Aorta (tissue), 5 donors: ENCODE measurements around the gene GLIPR1L2. TPM values are rescaled to one million over a fixed set of nuclear protein-coding genes. Genes with fewer than 3 reads are reported as not detected.
"Not testable (repeated sequence)": the region's sequence is repeated elsewhere in the genome, so short reads cannot be mapped to it uniquely, and the experiment has no call there.

Experiments used
- ATAC-seq: fragments of 200-7000 bp; cut with Tn5 transposase; one replicate; pipeline ENCODE4 v1.9.1; 2022; ENCODE audit warnings: moderate library complexity; ENCODE audit not compliant: low FRiP score
- DNase-seq, 2 donors: peaks; one replicate each; pipeline ENCODE4 v3.0.0-alpha.2; 2020
- H3K27ac ChIP-seq, 2 donors: one replicate each; pipeline ENCODE4 v1.5.1; 2013; ENCODE audit warnings: low read length in 2 of 2, mild to moderate bottlenecking in 2 of 2, moderate library complexity in 2 of 2, control low read depth in 1 of 2, inconsistent platforms in 1 of 2, low read depth in 1 of 2
- H3K27me3 ChIP-seq, 2 donors: one replicate each; pipeline ENCODE4 v1.6.1; 2013; ENCODE audit warnings: control low read depth in 1 of 2, low read length in 1 of 2, mild to moderate bottlenecking in 1 of 2, moderate library complexity in 1 of 2; ENCODE audit not compliant: insufficient read depth in 2 of 2, control insufficient read depth in 1 of 2
- H3K36me3 ChIP-seq, 2 donors: one replicate each; pipeline ENCODE4 v1.6.1; 2013; ENCODE audit warnings: control low read depth in 1 of 2, low read length in 1 of 2, mild to moderate bottlenecking in 1 of 2; ENCODE audit not compliant: insufficient read depth in 2 of 2, control insufficient read depth in 1 of 2
- H3K4me1 ChIP-seq, 2 donors: one replicate each; pipeline ENCODE4 v1.6.1; 2013; ENCODE audit warnings: low read length in 2 of 2, control low read depth in 1 of 2, mild to moderate bottlenecking in 1 of 2, moderate library complexity in 1 of 2; ENCODE audit not compliant: insufficient read depth in 2 of 2, control insufficient read depth in 1 of 2
- H3K4me3 ChIP-seq, 2 donors: one replicate each; pipeline ENCODE4 v1.5.1; 2013; ENCODE audit warnings: low read length in 2 of 2, control low read depth in 1 of 2, mild to moderate bottlenecking in 1 of 2
- H3K9me3 ChIP-seq: one replicate; pipeline ENCODE4 v1.6.1; 2013; ENCODE audit warnings: mild to moderate bottlenecking, low read length; ENCODE audit not compliant: control insufficient read depth
- WGBS, 2 donors: extraction: QIAGEN DNeasy Blood & Tissue Kit; methylation state at CpG; one replicate each; pipeline ENCODE4 v1.1.7; 2013; 5-methylcytosine and 5-hydroxymethylcytosine counted together
- intact Hi-C, 2 donors: fragments of 100-400 bp; cut with DNase I; formaldehyde crosslinking; loops; one replicate each; pipeline versions ENCODE4 v1.14.2 to v1.15.0; 2022
- long read RNA-seq, 2 donors: library from polyadenylated mRNA; unstranded; transcript quantifications; one replicate each; pipeline ENCODE4 v2.0.0, GENCODE V29; 2020 to 2021
- polyA plus RNA-seq, 2 donors: library from polyadenylated mRNA; stranded (reverse); fragments of 200-250 nt; gene quantifications; one replicate each; pipeline ENCODE4 v1.2.3, GENCODE V29; 2013
- total RNA-seq, 2 donors: library from RNA; stranded (reverse); fragmentation: NEBNext Ultra II Directional; extraction: Animal tissue kit (Norgen Biotek cat#: 25700); gene quantifications; one replicate each; pipeline ENCODE4 v1.2.1, GENCODE V29; 2021
- donor health status: healthy with polysubstance abuse.
- donor health status: Bipolar disorder and iron deficiency.
- donor health status: DM: no; HTN: no; CAD: no.
- donor health status: DM: no; HTN: no; CAD: no.
- donor health status: DM: yes; HTN: yes; CAD: no.

The GLIPR1L2 gene
- 1 to 10 TPM in 1 of 2 donors, under 1 TPM in 1; 0.94 to 1.9 TPM for total RNA-seq
- 1 to 10 TPM in 1 of 2 donors, under 1 TPM in 1; 0.67 to 1.1 TPM for polyA plus RNA-seq
- long read RNA-seq, donor 1, partial matches to known transcripts: 0 of 3 reads
- long read RNA-seq, donor 1, other reads (novel, unspliced or antisense): 0 of 3 reads
- long read RNA-seq, donor 2: 0 reads

DNA sequence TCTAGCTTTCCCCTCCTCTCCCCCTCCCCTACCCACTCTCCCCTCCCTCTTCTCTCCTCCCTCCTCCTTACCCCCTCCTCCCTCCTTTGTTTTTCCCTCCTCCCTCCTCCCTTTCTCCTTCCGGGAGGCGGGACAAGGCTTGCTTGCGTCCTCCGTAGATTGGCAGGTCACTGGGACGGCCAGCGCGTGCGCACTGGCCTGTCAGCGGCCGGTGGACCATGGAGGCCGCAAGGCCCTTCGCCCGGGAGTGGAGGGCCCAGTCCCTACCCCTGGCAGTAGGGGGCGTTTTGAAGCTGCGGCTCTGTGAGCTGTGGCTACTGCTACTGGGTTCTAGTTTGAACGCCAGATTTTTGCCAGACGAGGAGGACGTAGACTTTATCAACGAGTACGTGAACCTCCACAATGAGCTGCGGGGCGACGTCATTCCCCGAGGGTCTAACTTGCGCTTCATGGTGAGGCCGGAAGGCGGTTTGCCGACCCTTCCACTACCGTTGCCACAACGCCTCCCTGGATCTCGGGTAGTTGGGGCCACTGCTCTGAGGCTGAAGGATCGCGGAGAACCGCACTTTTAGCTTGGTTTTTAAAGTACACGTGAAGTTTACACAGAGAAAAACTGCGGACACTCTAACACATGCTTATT lies at the start of gene GLIPR1L2:
Gene GLIPR1L2, plus strand, starts transcription at position 191 of the 640 bp plus-strand sequence. Its CDS starts 28 bp downstream, at position 219.
- intact Hi-C loops: loop anchor here (1.0 to 10.0 kb wide), 4 partner anchors 56 to 90 kb away; partner anchors contain the start of genes GLIPR1 (in 2 of the 2), GLIPR1L1 (in 2 of the 2) and CAPS2 (in 1 of the 2)
- H3K4me1 ChIP-seq: no peaks in the 10 kb centered on the region
- H3K9me3 ChIP-seq: no peaks in the 10 kb centered on the region
- H3K4me3 ChIP-seq: peak within 1 kb of the TSS; percentile 62 to 64
- peak; percentile 97 to 98 for DNase-seq
- H3K36me3 ChIP-seq: no peaks in the 10 kb centered on the region
- no peaks in the 10 kb centered on the region for H3K27me3 ChIP-seq
- WGBS, 2 donors: 2 to 4% methylated on average over 36 of the region's 36 CpGs
- ATAC-seq: peak; percentile 100
- H3K27ac ChIP-seq: peak within 1 kb of the TSS; percentile 57 to 76

DNA sequence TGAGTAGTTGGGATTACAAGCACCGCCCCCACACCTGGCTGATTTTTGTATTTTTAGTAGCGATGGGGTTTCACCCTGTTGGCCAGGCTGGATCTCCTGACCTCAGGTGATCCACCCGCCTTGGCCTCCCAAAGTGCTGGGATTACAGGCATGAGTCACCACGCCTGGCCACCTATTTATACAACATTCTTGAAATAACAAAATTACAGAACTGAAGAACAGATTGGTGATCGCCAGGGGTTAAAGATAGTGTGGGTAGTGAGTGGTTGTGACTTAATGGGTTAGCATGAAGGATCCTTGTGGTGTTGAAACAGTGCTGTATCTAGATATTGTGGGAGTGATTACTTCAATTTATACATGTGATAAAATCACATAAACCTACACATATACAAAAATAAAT lies 49.0 kb upstream of the GLIPR1L2 start:
- Histone ChIP-seq H3K4me1 (no peaks in the 10 kb centered on the region), H3K27ac (no peak overlapping the region), H3K36me3 (no peaks in the 10 kb centered on the region), H3K9me3 (no peaks in the 10 kb centered on the region), H3K4me3 (no peak overlapping the region), H3K27me3 (no peaks in the 10 kb centered on the region)
- no peak for DNase-seq
- 87 to 88% methylated on average over 5 of the region's 5 CpGs for WGBS, 2 donors
- ATAC-seq: no peak
- intact Hi-C loops: no loop called here

DNA sequence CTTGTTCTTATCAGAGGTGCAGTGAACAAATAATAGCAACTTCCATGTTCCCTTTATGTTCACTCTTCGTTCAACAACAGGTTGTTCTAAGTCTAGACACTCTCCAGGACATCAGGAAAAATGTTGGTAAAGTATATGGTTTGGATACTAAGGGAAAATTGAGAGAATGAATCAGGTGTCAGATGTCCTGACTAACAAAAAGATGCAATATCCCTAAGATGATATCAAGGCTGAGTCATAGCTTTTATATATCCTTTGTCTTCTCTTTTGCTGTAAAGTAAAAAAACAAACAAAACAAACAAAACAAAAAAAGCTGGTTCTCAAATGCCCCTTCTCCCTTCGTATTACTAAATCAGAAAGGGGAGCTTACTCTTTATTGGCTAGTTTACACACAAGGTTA lies 45.4 kb upstream of the GLIPR1L2 start:
- no peaks in the 10 kb centered on the region for H3K4me1 ChIP-seq
- H3K27me3 ChIP-seq: no peaks in the 10 kb centered on the region
- no peak overlapping the region for H3K27ac ChIP-seq
- intact Hi-C loops: no loop called here
- no peak for ATAC-seq
- no peaks in the 10 kb centered on the region for H3K9me3 ChIP-seq
- no peaks in the 10 kb centered on the region for H3K36me3 ChIP-seq
- 91% methylated on average over 2 of the region's 2 CpGs for WGBS, 2 donors
- H3K4me3 ChIP-seq: no peak overlapping the region
- no peak for DNase-seq

DNA sequence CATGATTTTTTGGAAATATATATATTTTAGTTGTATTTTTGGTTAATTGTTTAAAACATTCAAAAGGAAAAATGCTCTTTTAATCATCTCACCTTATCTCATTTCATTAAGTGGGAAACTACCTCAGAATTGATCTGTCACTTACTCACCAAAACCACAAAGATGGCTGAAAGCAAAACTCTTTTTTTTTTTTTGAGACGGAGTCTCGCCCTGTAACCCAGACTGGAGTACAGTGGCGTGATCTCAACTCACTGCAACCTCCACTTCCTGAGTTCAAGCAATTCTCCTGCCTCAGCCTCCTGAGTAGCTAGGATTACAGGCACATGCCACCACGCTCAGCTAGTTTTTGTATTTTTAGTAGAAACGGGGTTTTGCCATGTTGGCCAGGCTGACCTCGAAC lies 44.7 kb upstream of the GLIPR1L2 start:
- 95 to 96% methylated on average over 6 of the region's 6 CpGs for WGBS, 2 donors
- H3K36me3 ChIP-seq, ATAC-seq, DNase-seq, H3K9me3 ChIP-seq, H3K27ac ChIP-seq, H3K4me1 ChIP-seq, H3K4me3 ChIP-seq, H3K27me3 ChIP-seq, intact Hi-C loops: not testable (repeated sequence)

DNA sequence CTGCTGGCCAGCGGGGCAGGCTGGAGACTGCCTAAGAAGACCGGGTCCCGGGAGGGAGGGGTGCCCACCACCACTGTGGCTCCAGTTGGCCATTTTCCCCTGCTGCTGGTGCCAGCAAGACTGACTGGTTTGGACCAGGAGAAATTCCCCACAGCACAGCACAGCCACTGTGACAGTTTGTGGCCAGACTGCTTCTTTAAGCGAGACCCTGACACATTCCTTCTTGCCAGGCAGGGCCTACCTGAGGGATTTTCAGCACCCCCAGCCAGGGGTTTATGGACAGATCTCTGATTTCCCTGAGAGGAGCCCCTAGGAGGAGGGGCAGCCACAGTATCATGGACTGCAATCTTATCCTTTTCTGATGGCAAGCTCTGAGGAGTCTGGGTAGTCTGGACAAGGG lies 40.9 kb upstream of the GLIPR1L2 start:
- H3K27ac ChIP-seq: no peak overlapping the region
- no peaks in the 10 kb centered on the region for H3K27me3 ChIP-seq
- WGBS, 2 donors: 85 to 86% methylated on average over 4 of the region's 4 CpGs
- no peak for DNase-seq
- no peaks in the 10 kb centered on the region for H3K4me1 ChIP-seq
- no peaks in the 10 kb centered on the region for H3K36me3 ChIP-seq
- intact Hi-C loops: no loop called here
- H3K9me3 ChIP-seq: no peaks in the 10 kb centered on the region
- H3K4me3 ChIP-seq: no peak overlapping the region
- no peak for ATAC-seq

DNA sequence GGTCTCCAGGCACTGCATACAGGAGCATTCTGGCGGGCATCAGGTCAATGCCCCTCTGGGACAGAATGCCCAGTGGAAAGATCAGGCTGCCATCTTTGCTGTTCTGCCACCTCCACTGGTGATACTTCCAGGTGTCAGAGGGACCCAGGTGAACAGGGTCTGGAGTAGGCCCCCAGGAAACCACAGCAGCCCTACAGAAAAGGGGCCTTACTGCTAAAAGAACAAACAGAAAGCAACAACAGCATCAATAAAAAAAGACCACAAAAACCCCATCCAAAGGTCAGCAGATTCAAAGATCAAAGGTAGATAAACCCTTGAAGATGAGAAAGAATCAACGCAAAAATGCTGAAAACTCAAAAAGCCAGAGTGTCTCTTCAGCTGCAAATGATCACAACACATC lies 40.5 kb upstream of the GLIPR1L2 start:
- ATAC-seq (no peak), DNase-seq (no peak)
- H3K9me3 ChIP-seq: no peaks in the 10 kb centered on the region
- intact Hi-C loops: no loop called here
- no peaks in the 10 kb centered on the region for H3K27me3 ChIP-seq
- H3K4me3 ChIP-seq: no peak overlapping the region
- no peaks in the 10 kb centered on the region for H3K4me1 ChIP-seq
- WGBS, 2 donors: 89 to 94% methylated on average over 2 of the region's 2 CpGs
- H3K36me3 ChIP-seq: no peaks in the 10 kb centered on the region
- no peak overlapping the region for H3K27ac ChIP-seq

DNA sequence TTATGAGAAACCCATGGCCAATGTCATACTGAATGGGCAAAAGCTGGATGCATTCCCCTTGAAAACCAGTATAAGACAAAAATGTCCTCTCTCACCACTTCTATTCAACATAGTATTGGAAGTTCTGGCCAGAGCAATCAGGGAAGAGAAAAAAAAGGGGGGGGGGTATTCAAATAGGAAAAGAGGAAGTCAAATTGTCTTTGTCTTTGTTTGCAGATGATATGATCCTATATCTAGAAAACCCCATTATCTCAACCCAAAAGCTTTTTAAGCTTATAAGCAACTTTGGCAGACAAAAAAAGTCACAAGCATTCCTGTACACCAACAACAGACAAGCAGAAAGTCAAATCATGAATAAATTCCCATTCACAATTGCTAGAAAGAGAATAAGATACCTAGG lies 36.9 kb upstream of the GLIPR1L2 start:
- H3K27me3 ChIP-seq: no peaks in the 10 kb centered on the region
- H3K9me3 ChIP-seq: peaks cover 2% of the 10 kb centered on the region
- DNase-seq: no peak
- no peak overlapping the region for H3K4me3 ChIP-seq
- no peaks in the 10 kb centered on the region for H3K36me3 ChIP-seq
- no peaks in the 10 kb centered on the region for H3K4me1 ChIP-seq
- intact Hi-C loops: no loop called here
- no peak for ATAC-seq
- no peak overlapping the region for H3K27ac ChIP-seq

DNA sequence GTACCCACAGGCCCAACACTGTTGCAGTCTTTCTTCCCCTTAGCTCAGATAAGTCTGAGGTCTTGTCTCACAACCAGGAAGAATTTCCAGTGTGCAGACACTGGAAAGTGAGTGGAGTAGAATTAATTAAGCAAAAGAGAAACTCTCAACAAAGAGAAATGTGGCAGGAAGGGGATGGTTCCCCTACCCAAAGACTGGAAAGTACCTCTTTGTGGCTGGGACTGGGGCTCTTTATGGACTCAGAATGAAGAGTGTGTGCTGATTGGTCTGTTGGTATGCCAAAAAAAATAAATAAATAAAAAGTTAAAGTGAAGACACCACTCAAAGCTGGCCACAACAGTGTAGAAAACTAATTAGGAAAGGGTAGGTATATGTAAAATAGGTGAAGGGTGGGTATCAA lies 30.0 kb upstream of the GLIPR1L2 start:
- Histone ChIP-seq H3K27ac (no peak overlapping the region), H3K9me3 (no peaks in the 10 kb centered on the region), H3K36me3 (peaks cover 0 to 3% of the 10 kb centered on the region in 2 donors), H3K27me3 (no peaks in the 10 kb centered on the region), H3K4me1 (no peaks in the 10 kb centered on the region), H3K4me3 (no peak overlapping the region)
- no peak for DNase-seq
- no peak for ATAC-seq
- intact Hi-C loops: no loop called here

DNA sequence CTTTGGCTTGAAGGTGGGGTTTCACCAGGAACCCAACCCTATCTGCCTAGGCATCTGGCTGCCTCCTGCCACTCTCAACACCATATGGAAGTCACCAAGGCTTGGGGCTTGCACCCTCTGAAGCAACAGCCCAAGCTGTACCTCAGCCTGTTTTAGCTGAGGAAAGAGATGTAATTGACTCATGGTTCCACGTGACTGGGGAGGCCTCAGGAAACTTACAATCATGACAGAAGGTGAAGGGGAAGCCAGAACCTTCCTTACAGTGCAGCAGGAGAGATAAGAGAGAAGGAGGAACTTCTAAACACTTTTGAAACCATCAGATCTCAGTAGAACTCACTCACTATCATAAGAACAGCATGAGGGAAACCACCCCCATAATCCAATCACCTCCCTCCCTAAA lies 29.5 kb upstream of the GLIPR1L2 start:
- no peak overlapping the region for H3K4me3 ChIP-seq
- H3K4me1 ChIP-seq: no peaks in the 10 kb centered on the region
- 63 to 73% methylated on average over 1 of the region's 1 CpG for WGBS, 2 donors
- intact Hi-C loops: no loop called here
- H3K27ac ChIP-seq: no peak overlapping the region
- ATAC-seq (no peak), DNase-seq (no peak)
- no peaks in the 10 kb centered on the region for H3K27me3 ChIP-seq
- no peaks in the 10 kb centered on the region for H3K9me3 ChIP-seq
- peaks cover 0 to 3% of the 10 kb centered on the region in 2 donors for H3K36me3 ChIP-seq
